ENCODE results near the gene PACSIN2.
"Not testable (repeated sequence)": the region's sequence is repeated elsewhere in the genome, so short reads cannot be mapped to it uniquely, and the experiment has no call there.

The PACSIN2 gene

DNA sequence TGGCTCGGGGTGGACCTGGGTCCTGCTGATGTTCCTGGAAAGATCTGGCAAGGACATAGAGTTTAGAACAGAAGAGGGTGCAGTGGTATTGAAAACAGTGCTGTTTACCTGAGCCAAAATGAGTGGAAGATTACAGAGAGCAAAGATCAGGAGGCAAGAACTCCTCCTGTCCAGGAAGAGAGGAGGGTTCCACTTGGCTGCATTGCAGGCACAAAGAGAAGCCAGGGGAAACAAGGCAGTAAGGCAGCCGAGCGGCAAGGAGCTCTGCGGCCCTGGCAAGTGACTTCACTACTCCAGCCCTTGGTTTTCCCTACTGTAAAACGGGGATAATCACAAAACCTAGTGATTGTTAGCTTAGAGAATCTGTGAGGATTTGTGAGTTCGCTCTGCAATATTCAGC is 3.7 kb upstream of the PACSIN2 start:
- Histone ChIP-seq H3K27ac (replicated peaks) (no peak overlapping the region), H3K27me3 (ENCODE audit: insufficient read depth, poor library complexity, severe bottlenecking) (no peaks in the 10 kb centered on the region), H3K4me3 (replicated peaks; ENCODE audit: insufficient read depth, low read length) (no peak overlapping the region)
- no peak for TF ChIP-seq POLR2AphosphoS5 (IDR thresholded peaks at IDR 0.05; ENCODE audit: low read depth)
- TF ChIP-seq, protein P1, sequence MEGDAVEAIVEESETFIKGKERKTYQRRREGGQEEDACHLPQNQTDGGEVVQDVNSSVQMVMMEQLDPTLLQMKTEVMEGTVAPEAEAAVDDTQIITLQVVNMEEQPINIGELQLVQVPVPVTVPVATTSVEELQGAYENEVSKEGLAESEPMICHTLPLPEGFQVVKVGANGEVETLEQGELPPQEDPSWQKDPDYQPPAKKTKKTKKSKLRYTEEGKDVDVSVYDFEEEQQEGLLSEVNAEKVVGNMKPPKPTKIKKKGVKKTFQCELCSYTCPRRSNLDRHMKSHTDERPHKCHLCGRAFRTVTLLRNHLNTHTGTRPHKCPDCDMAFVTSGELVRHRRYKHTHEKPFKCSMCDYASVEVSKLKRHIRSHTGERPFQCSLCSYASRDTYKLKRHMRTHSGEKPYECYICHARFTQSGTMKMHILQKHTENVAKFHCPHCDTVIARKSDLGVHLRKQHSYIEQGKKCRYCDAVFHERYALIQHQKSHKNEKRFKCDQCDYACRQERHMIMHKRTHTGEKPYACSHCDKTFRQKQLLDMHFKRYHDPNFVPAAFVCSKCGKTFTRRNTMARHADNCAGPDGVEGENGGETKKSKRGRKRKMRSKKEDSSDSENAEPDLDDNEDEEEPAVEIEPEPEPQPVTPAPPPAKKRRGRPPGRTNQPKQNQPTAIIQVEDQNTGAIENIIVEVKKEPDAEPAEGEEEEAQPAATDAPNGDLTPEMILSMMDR (IDR thresholded peaks at IDR 0.05; ENCODE audit: insufficient read depth, low read length), result no peak
- TF ChIP-seq GABPA (IDR thresholded peaks at IDR 0.05; ENCODE audit: low read depth), result no peak
- no peak for TF ChIP-seq REST (IDR thresholded peaks at IDR 0.05; ENCODE audit: insufficient replicate concordance, low read depth)
- no peak for TF ChIP-seq SPI1 (IDR thresholded peaks at IDR 0.05; ENCODE audit: borderline replicate concordance, low read depth)
- no peak for DNase-seq (ENCODE audit: low read depth in 1 of 2, low spot score in 1 of 2)

GRCh38 chr22:43017525-43018460 is 2.8 kb upstream of the PACSIN2 start:
- Histone ChIP-seq H3K4me3 (replicated peaks; ENCODE audit: insufficient read depth, low read length) (no peak overlapping the region), H3K27ac (replicated peaks) (no peak overlapping the region), H3K27me3 (ENCODE audit: insufficient read depth, poor library complexity, severe bottlenecking) (no peaks in the 10 kb centered on the region)
- TF ChIP-seq GABPA (IDR thresholded peaks at IDR 0.05; ENCODE audit: low read depth) (no peak), SPI1 (IDR thresholded peaks at IDR 0.05; ENCODE audit: borderline replicate concordance, low read depth) (no peak), POLR2AphosphoS5 (IDR thresholded peaks at IDR 0.05; ENCODE audit: low read depth) (no peak), REST (IDR thresholded peaks at IDR 0.05; ENCODE audit: insufficient replicate concordance, low read depth) (no peak)
- TF ChIP-seq, protein P1 (IDR thresholded peaks at IDR 0.05; ENCODE audit: insufficient read depth, low read length), result no peak
- DNase-seq (ENCODE audit: low read depth in 1 of 2, low spot score in 1 of 2), result no peak

GRCh38 chr22:43016150-43016549 is 1.2 kb upstream of the PACSIN2 start:
- H3K27ac ChIP-seq (replicated peaks); H3K27me3 ChIP-seq (ENCODE audit: insufficient read depth, poor library complexity, severe bottlenecking); DNase-seq (ENCODE audit: low read depth in 1 of 2, low spot score in 1 of 2); H3K4me3 ChIP-seq (replicated peaks; ENCODE audit: insufficient read depth, low read length): not testable (repeated sequence)

DNA sequence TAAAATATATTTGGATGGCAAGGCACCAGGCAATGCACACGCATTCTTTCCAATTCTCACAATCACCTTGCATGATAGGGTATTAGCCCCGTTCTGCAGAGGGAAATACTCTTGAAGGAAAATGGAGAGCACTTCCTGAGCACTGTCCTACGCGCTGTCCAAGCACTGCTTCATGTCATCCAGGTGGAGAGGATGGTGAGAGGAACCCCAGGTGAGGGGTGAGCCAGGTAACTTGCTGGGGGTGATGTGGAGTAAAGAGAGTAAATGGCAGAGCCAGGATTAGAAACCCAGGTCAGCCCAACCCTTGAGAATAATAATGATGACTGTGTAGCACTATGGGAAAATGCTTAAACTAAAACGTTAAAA is 711 bp upstream of the PACSIN2 start:
- Histone ChIP-seq H3K27me3 (ENCODE audit: insufficient read depth, poor library complexity, severe bottlenecking) (no peaks in the 10 kb centered on the region), H3K4me3 (replicated peaks; ENCODE audit: insufficient read depth, low read length) (peak overlapping the region; percentile 53), H3K27ac (replicated peaks) (peak overlapping the region; percentile 70)
- DNase-seq (ENCODE audit: low read depth in 1 of 2, low spot score in 1 of 2), result peak in 1 of 2 experiments; percentile 7
- TF ChIP-seq, protein P1 (IDR thresholded peaks at IDR 0.05; ENCODE audit: insufficient read depth, low read length), result no peak
- TF ChIP-seq REST (IDR thresholded peaks at IDR 0.05; ENCODE audit: insufficient replicate concordance, low read depth) (no peak), GABPA (IDR thresholded peaks at IDR 0.05; ENCODE audit: low read depth) (no peak), SPI1 (IDR thresholded peaks at IDR 0.05; ENCODE audit: borderline replicate concordance, low read depth) (no peak), POLR2AphosphoS5 (IDR thresholded peaks at IDR 0.05; ENCODE audit: low read depth) (no peak)
